Pancreas (tissue), 10 donors: ENCODE results near the gene VWA5B2. TPM values are rescaled to one million over a fixed set of nuclear protein-coding genes. Genes with fewer than 3 reads are reported as not detected.

ENCODE experiments used
- ATAC-seq, 4 donors: fragments of 200-7000 bp; cut with Tn5 transposase; one replicate each; pipeline versions ENCODE4 v1.8.0 to v1.9.1; 2020; ENCODE audit warnings: mild to moderate bottlenecking in 4 of 4, moderate library complexity in 4 of 4
- DNase-seq, 6 donors: peaks; one replicate each; pipeline ENCODE4 v3.0.0-alpha.2; 2020
- FAIRE-seq: peaks from 2 replicates; lab custom pipeline; 2012; peaks lifted over from hg19 to GRCh38; lab: Jason Lieb, UNC
- H3K27ac ChIP-seq, 4 donors: fragments of 200-600 bp; sonication (generic); 1 replicate in 3 of 4; 2 replicates in 1 of 4; pipeline versions ENCODE4 v1.5.0 to v1.8.0; 2020
- H3K27me3 ChIP-seq, 4 donors: fragments of 200-600 bp; one replicate each; pipeline ENCODE4 v1.8.0; 2021
- H3K36me3 ChIP-seq, 3 donors: fragments of 200-600 bp; sonication (generic) in 1 of 3; one replicate each; pipeline versions ENCODE4 v1.5.0 to v1.8.0; 2020 to 2021
- H3K4me1 ChIP-seq, 3 donors: fragments of 200-600 bp; one replicate each; pipeline ENCODE4 v1.8.0; 2021
- H3K4me3 ChIP-seq, 4 donors: fragments of 200-600 bp; sonication (generic) in 2 of 4; one replicate each; pipeline versions ENCODE4 v1.5.0 to v1.8.0; 2020 to 2021
- H3K9me3 ChIP-seq, 4 donors: fragments of 200-600 bp; one replicate each; pipeline ENCODE4 v1.8.0; 2021
- WGBS, 2 donors: extraction: QIAGEN DNeasy Blood & Tissue Kit; methylation state at CpG; one replicate each; pipeline ENCODE4 v1.1.7; 2013; 5-methylcytosine and 5-hydroxymethylcytosine counted together
- intact Hi-C, 3 donors: fragments of 100-400 bp; cut with DNase I; formaldehyde crosslinking; loops; one replicate each; pipeline versions ENCODE4 v1.11.1 to v1.14.2; 2022
- polyA plus RNA-seq, 2 donors: library from polyadenylated mRNA; stranded (reverse); fragments of 200-250 nt; gene quantifications; one replicate each; pipeline ENCODE4 v1.2.3, GENCODE V29; 2013
- total RNA-seq, 6 donors: library from RNA; stranded (reverse); fragmentation: NEBNext Ultra II Directional in 4 of 6; extraction: Animal tissue kit (Norgen Biotek cat#: 25700) in 4 of 6; gene quantifications; one replicate each; pipeline versions ENCODE4 v1.2.1 to v1.2.4, GENCODE V29; 2021 to 2023
- TF ChIP-seq, protein P1 (sequence below), 4 donors: fragments of 200-600 bp; sonication (generic) in 3 of 4; IDR thresholded peaks; one replicate each; pipeline versions ENCODE4 v1.5.0 to v1.8.0; 2021; ENCODE audit warnings: antibody characterized with exemption in 4 of 4
- donor health status: healthy with polysubstance abuse.
- donor health status: DM: no; HTN: no; CAD: no; lungs with moderate emphysema.
- donor health status: DM: no; HTN: no; CAD: no.
- donor health status: control.
- donor health status: control.
- donor health status: Bipolar disorder and iron deficiency.
- donor health status: DM: yes; HTN: yes; CAD: no.
- donor health status: DM: no; HTN: no; CAD: no.
- donor health status: DM: no; HTN: no; CAD: no.
- donor health status: DM: yes; HTN: yes; CAD: no.

The VWA5B2 gene
- total RNA-seq (1 to 10 TPM; 1.2 to 7.9 (median 4.5) TPM), polyA plus RNA-seq (100 to 1,000 TPM in 1 of 2 donors, 10 to 100 TPM in 1; 30.3 to 105 TPM)

DNA sequence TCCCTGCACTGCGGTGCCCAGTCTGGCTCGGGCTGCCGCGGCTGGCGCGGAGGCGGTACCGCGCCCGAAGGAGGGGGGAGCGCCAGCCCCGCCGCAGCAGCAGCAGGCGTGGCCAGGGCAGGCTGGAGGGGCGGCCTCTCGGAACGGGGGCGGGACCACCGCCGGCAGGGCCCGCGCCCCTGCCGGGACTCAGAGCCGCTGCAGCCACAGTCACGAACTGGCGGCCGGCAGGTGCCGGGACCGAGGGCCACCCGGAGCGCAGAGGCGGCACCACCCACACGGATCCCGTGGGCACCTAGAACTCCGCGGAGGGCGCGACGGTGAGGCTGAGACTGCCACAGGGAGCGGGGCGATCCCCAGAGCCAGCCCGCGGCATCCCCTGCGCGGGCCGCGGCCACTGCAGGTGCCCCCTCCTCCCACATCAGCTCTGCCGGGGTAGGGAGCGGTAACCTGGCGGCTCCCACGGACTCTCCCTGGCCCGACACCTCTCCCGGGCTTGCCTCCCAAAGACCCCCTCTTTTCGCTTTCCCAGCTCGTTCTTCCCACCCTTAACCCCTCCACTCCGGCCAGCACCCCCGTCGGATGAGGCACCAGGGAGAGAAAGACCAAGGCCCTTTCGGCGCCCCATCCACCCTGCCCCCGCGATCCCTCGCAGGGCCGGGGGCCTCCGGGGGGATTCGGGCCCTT is at the start of gene VWA5B2:
Gene VWA5B2, plus strand, starts transcription at position 192 of the 687 bp plus-strand sequence. CDS start 944 bp downstream, outside the sequence.
- intact Hi-C loops: loop anchor here in 1 of 3 donors (10.0 kb wide), 2 partner anchors 85 to 335 kb away; no protein-coding TSS in a partner anchor

DNA sequence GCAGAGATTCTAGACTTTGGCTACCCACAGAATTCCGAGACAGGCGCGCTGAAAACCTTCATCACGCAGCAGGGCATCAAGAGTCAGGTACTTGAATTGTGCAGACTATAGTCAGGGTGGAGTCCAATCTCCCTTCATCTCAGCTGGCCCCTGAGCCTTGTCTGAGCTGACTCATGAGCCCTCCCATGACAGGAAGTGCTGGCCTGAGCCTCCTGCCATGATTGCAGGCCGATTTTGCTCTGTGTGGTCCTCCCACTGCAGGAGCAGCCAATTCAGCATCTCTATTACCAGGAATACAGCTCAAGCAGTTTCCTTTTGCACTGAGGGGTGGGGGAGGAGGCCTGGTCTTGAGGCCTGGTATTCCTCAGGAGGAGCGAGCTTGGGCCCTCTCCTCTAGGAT is 49.2 kb upstream of the VWA5B2 start:
- Histone ChIP-seq H3K36me3 (peaks cover 5 to 56% (median 37%) of the 10 kb centered on the region in 3 donors), H3K27me3 (no peaks in the 10 kb centered on the region), H3K4me1 (peaks cover 4 to 13% (median 7%) of the 10 kb centered on the region in 3 donors), H3K4me3 (no peak overlapping the region), H3K27ac (no peak overlapping the region), H3K9me3 (no peaks in the 10 kb centered on the region)
- TF ChIP-seq, protein P1, sequence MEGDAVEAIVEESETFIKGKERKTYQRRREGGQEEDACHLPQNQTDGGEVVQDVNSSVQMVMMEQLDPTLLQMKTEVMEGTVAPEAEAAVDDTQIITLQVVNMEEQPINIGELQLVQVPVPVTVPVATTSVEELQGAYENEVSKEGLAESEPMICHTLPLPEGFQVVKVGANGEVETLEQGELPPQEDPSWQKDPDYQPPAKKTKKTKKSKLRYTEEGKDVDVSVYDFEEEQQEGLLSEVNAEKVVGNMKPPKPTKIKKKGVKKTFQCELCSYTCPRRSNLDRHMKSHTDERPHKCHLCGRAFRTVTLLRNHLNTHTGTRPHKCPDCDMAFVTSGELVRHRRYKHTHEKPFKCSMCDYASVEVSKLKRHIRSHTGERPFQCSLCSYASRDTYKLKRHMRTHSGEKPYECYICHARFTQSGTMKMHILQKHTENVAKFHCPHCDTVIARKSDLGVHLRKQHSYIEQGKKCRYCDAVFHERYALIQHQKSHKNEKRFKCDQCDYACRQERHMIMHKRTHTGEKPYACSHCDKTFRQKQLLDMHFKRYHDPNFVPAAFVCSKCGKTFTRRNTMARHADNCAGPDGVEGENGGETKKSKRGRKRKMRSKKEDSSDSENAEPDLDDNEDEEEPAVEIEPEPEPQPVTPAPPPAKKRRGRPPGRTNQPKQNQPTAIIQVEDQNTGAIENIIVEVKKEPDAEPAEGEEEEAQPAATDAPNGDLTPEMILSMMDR (IDR thresholded peaks at IDR 0.05): no peak
- intact Hi-C loops: no loop called here
- no peak for FAIRE-seq
- no peak for ATAC-seq
- 85 to 88% methylated on average over 6 of the region's 6 CpGs for WGBS, 2 donors
- no peak for DNase-seq

More for the DNA sequence above, at the start of gene VWA5B2:
- peak; percentile 64 to 85 (median 72) for DNase-seq
- Histone ChIP-seq H3K36me3 (no peaks in the 10 kb centered on the region), H3K27ac (no peak within 1 kb of the TSS), H3K27me3 (no peaks in the 10 kb centered on the region), H3K9me3 (no peaks in the 10 kb centered on the region), H3K4me3 (peak within 1 kb of the TSS; percentile 23 to 69 (median 44)), H3K4me1 (peaks cover 0 to 8% (median 6%) of the 10 kb centered on the region in 3 donors)
- TF ChIP-seq, protein P1 (IDR thresholded peaks at IDR 0.05): no peak
- no peak for FAIRE-seq
- ATAC-seq: peak; percentile 82 to 92 (median 88)
- WGBS, 2 donors: 0 to 1% methylated on average over 38 to 66 of the region's 66 CpGs

DNA sequence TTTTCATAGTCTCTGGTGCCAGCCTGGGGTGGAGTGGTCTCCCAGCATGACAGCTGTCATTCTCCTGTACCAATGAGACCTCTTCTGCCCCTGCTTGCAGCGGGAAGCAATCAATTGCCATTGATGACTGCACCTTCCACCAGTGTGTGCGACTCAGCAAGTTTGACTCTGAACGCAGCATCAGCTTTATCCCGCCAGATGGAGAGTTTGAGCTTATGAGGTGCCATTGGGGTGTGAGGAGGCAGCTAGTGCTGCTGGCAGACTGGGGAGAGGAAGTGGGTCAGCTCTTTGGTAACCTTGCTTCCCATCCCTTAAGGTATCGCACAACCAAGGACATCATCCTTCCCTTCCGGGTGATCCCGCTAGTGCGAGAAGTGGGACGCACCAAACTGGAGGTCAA is 47.8 kb upstream of the VWA5B2 start:
- no peak overlapping the region for H3K27ac ChIP-seq
- ATAC-seq (no peak), DNase-seq (no peak), FAIRE-seq (no peak)
- H3K4me1 ChIP-seq: peaks cover 0 to 8% (median 0%) of the 10 kb centered on the region in 3 donors
- TF ChIP-seq, protein P1 (IDR thresholded peaks at IDR 0.05): no peak
- H3K4me3 ChIP-seq: no peak overlapping the region
- no peaks in the 10 kb centered on the region for H3K9me3 ChIP-seq
- 94 to 97% methylated on average over 9 of the region's 9 CpGs for WGBS, 2 donors
- no peaks in the 10 kb centered on the region for H3K27me3 ChIP-seq
- peaks cover 5 to 56% (median 37%) of the 10 kb centered on the region in 3 donors for H3K36me3 ChIP-seq
- intact Hi-C loops: no loop called here

DNA sequence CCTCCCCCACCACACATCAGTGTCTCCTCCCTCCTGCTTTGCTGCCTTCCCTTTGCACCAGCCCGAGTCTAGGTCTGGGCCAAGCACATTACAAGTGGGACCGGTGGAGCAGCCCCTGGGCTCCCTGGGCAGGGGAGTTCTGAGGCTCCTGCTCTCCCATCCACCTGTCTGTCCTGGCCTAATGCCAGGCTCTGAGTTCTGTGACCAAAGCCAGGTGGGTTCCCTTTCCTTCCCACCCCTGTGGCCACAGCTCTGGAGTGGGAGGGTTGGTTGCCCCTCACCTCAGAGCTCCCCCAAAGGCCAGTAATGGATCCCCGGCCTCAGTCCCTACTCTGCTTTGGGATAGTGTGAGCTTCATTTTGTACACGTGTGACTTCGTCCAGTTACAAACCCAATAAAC is 45.7 kb upstream of the VWA5B2 start:
- peaks cover 5 to 53% (median 37%) of the 10 kb centered on the region in 3 donors for H3K36me3 ChIP-seq
- DNase-seq (peak in 1 of 6 donors; percentile 64), FAIRE-seq (no peak), ATAC-seq (no peak)
- TF ChIP-seq, protein P1 (IDR thresholded peaks at IDR 0.05): no peak
- H3K9me3 ChIP-seq: no peaks in the 10 kb centered on the region
- H3K4me3 ChIP-seq: no peak overlapping the region
- no peak overlapping the region for H3K27ac ChIP-seq
- H3K4me1 ChIP-seq: peaks cover 0 to 18% (median 0%) of the 10 kb centered on the region in 3 donors
- 80 to 88% methylated on average over 5 of the region's 5 CpGs for WGBS, 2 donors
- intact Hi-C loops: no loop called here
- H3K27me3 ChIP-seq: no peaks in the 10 kb centered on the region
